ENCODE measurements around the gene ZDHHC1.

Gene ZDHHC1

DNA sequence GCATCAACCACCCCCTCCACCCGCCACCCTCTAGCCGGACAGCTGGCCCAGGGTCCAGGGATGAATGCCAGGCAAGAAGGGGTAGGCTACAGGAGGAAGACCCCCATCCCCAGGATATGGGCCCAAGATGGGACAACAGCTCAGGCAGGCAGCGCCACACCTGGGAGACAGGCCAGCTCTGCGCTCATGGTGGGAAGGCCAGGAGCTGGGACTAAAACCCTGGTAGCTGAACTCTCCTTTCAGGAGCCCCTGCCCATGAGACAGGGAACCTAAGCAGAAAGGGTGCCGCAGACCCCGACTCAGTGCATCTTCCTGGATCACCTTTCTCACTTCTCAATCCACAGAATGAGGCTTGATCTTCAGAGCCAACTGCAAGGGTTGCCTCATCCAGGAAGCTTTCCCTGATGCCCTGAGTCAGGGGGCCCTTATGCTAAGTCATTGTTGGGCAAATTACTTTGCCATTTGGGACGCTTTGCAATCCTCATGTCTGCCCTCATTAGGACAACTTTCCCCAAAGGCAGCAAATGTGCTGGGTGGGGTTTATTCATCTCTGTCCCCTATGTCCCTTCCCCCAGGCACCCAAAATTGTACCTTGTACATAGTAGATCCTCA lies 9.0 kb downstream of the ZDHHC1 start:
- Histone ChIP-seq H3K36me3 (ENCODE audit: insufficient read depth) (no peaks in the 10 kb centered on the region), H3K4me2 (no peak overlapping the region), H3K4me3 (IDR thresholded peaks at IDR 0.05; ENCODE audit: insufficient read depth, low read depth, low read length) (no peak overlapping the region), H3K9ac (no peak overlapping the region), H2AFZ (ENCODE audit: low read depth) (no peak overlapping the region), H3K27ac (no peak overlapping the region), H4K20me1 (ENCODE audit: insufficient read depth) (no peaks in the 10 kb centered on the region), H3K4me1 (ENCODE audit: low read depth, poor library complexity, severe bottlenecking) (no peaks in the 10 kb centered on the region), H3K79me2 (ENCODE audit: insufficient read depth, low read depth) (no peaks in the 10 kb centered on the region), H3K27me3 (ENCODE audit: insufficient read depth, low read depth) (no peaks in the 10 kb centered on the region)
- TF ChIP-seq CTCF (conservative IDR thresholded peaks at IDR 0.05; ENCODE audit: low read depth, low read length), result no peak

GRCh38 chr16:67406111-67406971 lies 9.9 kb downstream of the ZDHHC1 start:
- no peaks in the 10 kb centered on the region for H3K27me3 ChIP-seq (ENCODE audit: insufficient read depth, low read depth)
- no peaks in the 10 kb centered on the region for H3K79me2 ChIP-seq (ENCODE audit: insufficient read depth, low read depth)
- H3K4me1 ChIP-seq (ENCODE audit: low read depth, poor library complexity, severe bottlenecking), result no peaks in the 10 kb centered on the region
- no peak overlapping the region for H3K9ac ChIP-seq
- no peak overlapping the region for H2AFZ ChIP-seq (ENCODE audit: low read depth)
- no peak overlapping the region for H3K27ac ChIP-seq
- no peaks in the 10 kb centered on the region for H4K20me1 ChIP-seq (ENCODE audit: insufficient read depth)
- TF ChIP-seq CTCF (conservative IDR thresholded peaks at IDR 0.05; ENCODE audit: low read depth, low read length), result no peak
- H3K36me3 ChIP-seq (ENCODE audit: insufficient read depth), result no peaks in the 10 kb centered on the region
- H3K4me2 ChIP-seq, result no peak overlapping the region
- no peak overlapping the region for H3K4me3 ChIP-seq (IDR thresholded peaks at IDR 0.05; ENCODE audit: insufficient read depth, low read depth, low read length)

GRCh38 chr16:67405336-67405735 lies 10.9 kb downstream of the ZDHHC1 start:
- no peak overlapping the region for H3K27ac ChIP-seq
- H2AFZ ChIP-seq (ENCODE audit: low read depth), result no peak overlapping the region
- no peaks in the 10 kb centered on the region for H3K4me1 ChIP-seq (ENCODE audit: low read depth, poor library complexity, severe bottlenecking)
- no peak overlapping the region for H3K4me3 ChIP-seq (IDR thresholded peaks at IDR 0.05; ENCODE audit: insufficient read depth, low read depth, low read length)
- no peaks in the 10 kb centered on the region for H3K79me2 ChIP-seq (ENCODE audit: insufficient read depth, low read depth)
- H3K9ac ChIP-seq, result no peak overlapping the region
- no peaks in the 10 kb centered on the region for H3K36me3 ChIP-seq (ENCODE audit: insufficient read depth)
- H3K27me3 ChIP-seq (ENCODE audit: insufficient read depth, low read depth), result no peaks in the 10 kb centered on the region
- H3K4me2 ChIP-seq, result no peak overlapping the region
- H4K20me1 ChIP-seq (ENCODE audit: insufficient read depth), result no peaks in the 10 kb centered on the region
- TF ChIP-seq CTCF (conservative IDR thresholded peaks at IDR 0.05; ENCODE audit: low read depth, low read length), result no peak

GRCh38 chr16:67404740-67405226 lies 11.5 kb downstream of the ZDHHC1 start:
- H2AFZ ChIP-seq (ENCODE audit: low read depth), result no peak overlapping the region
- H3K4me1 ChIP-seq (ENCODE audit: low read depth, poor library complexity, severe bottlenecking), result no peaks in the 10 kb centered on the region
- H4K20me1 ChIP-seq (ENCODE audit: insufficient read depth), result no peaks in the 10 kb centered on the region
- H3K27ac ChIP-seq, result no peak overlapping the region
- H3K36me3 ChIP-seq (ENCODE audit: insufficient read depth), result no peaks in the 10 kb centered on the region
- no peak overlapping the region for H3K4me3 ChIP-seq (IDR thresholded peaks at IDR 0.05; ENCODE audit: insufficient read depth, low read depth, low read length)
- no peaks in the 10 kb centered on the region for H3K27me3 ChIP-seq (ENCODE audit: insufficient read depth, low read depth)
- no peak overlapping the region for H3K9ac ChIP-seq
- no peaks in the 10 kb centered on the region for H3K79me2 ChIP-seq (ENCODE audit: insufficient read depth, low read depth)
- H3K4me2 ChIP-seq, result no peak overlapping the region
- no peak for TF ChIP-seq CTCF (conservative IDR thresholded peaks at IDR 0.05; ENCODE audit: low read depth, low read length)
